Islet of Langerhans (tissue), 1 donor: ENCODE data around the gene SLC10A4.
"Not testable (repeated sequence)": the region's sequence is repeated elsewhere in the genome, so short reads cannot be mapped to it uniquely, and the experiment has no call there.

Experiments
- FAIRE-seq: peaks from one replicate; lab custom pipeline; 2011; peaks lifted over from hg19 to GRCh38; lab: Jason Lieb, UNC

Gene SLC10A4, protein sequence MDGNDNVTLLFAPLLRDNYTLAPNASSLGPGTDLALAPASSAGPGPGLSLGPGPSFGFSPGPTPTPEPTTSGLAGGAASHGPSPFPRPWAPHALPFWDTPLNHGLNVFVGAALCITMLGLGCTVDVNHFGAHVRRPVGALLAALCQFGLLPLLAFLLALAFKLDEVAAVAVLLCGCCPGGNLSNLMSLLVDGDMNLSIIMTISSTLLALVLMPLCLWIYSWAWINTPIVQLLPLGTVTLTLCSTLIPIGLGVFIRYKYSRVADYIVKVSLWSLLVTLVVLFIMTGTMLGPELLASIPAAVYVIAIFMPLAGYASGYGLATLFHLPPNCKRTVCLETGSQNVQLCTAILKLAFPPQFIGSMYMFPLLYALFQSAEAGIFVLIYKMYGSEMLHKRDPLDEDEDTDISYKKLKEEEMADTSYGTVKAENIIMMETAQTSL

GRCh38 chr4:48483006-48483776, at the start of gene SLC10A4:
Gene SLC10A4 (plus strand): TSS chr4:48483343. CDS start chr4:48483562, 219 bp downstream.
- no peak for FAIRE-seq

- FAIRE-seq = no peak
These were observed 46.8 kb upstream of the SLC10A4 start for GRCh38 chr4:48436318-48436717.

DNA sequence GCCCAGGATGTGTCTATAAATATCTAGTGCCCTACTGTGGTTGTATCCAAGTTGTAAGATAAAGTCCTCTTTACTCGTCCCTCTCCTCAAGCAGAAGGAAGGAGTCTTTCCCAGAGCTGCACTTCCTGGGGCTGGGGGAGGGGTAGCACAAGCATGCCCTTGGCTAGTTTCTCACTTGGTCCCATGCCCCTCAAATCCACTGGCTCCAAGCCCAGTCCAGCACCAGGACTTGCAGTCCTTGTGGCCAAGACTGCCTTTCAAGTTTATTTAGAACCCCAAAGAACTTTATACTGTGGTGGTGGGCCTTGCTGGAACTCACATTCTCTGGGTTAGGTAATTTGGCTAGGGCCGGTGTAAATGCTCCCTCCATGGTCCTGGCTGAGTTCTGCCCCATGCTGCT, 43.2 kb upstream of the SLC10A4 start:
- no peak for FAIRE-seq

- FAIRE-seq = not testable (repeated sequence)
These were observed 42.2 kb upstream of the SLC10A4 start for GRCh38 chr4:48440914-48441313.

GRCh38 chr4:48445704-48446103, 37.4 kb upstream of the SLC10A4 start:
- peak; percentile 84 for FAIRE-seq

DNA sequence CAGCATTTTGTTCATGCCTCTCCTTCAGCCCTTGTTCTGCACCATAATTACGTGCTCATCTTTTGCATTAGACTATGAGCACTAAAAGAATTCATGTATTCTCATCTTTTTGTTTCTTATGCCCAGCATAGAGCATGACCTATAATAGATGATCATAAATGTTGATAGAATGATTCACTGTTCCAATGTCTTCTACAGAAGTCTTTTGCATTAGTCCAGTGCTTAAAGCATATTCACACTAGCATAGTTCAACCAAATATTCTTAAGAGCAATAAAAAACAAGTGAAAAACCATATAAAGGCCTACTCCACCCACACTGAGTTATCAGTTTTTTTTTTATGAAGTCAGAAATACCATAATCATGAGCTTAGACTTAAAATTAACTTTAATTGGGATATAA, 36.5 kb upstream of the SLC10A4 start:
- no peak for FAIRE-seq

DNA sequence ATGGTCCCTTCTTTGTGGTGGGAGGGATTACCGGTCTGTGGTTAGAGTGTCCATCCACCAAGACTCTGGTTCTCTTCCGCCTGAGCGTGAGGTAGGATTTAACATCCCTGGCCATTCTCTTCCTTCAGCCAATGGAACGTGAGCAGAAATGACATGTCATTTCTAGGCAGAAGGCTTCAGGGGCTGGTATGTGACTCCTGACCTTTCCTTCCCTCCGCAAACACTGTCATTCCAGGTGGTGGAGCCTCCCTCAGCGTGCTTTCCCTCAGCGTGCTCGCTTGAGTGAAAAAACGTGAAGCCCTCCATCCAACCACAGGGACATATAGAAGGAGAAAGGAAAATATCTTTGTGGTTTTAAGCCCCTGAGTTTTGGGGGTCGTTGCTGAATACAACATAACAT, 34.0 kb upstream of the SLC10A4 start:
- FAIRE-seq = no peak

DNA sequence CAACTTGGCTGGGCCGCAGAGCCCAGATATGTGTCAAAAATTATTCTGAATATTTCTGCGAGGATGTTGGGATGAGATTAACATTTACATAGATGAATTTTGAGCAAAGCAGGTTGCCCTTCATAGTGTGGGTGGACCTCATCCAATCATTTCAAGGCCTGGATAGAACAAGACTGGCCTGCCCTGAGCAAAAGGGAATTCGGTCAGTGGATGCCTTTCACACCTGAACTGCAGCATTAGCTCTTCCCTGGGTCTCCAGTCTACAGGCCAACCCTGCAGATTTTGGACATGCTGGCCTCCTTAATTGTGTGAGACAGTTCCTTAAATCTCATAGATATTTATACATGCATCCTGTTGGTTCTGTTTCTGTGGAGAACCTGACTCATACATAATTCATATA, 32.4 kb upstream of the SLC10A4 start:
- FAIRE-seq = no peak

GRCh38 chr4:48451656-48452055, 31.5 kb upstream of the SLC10A4 start:
- FAIRE-seq = not testable (repeated sequence)

GRCh38 chr4:48454591-48454990, 28.6 kb upstream of the SLC10A4 start:
- no peak for FAIRE-seq

- no peak for FAIRE-seq
These were observed 22.1 kb upstream of the SLC10A4 start for GRCh38 chr4:48461000-48461399.

- FAIRE-seq = no peak
These were observed 20.8 kb upstream of the SLC10A4 start for GRCh38 chr4:48462363-48462762.

DNA sequence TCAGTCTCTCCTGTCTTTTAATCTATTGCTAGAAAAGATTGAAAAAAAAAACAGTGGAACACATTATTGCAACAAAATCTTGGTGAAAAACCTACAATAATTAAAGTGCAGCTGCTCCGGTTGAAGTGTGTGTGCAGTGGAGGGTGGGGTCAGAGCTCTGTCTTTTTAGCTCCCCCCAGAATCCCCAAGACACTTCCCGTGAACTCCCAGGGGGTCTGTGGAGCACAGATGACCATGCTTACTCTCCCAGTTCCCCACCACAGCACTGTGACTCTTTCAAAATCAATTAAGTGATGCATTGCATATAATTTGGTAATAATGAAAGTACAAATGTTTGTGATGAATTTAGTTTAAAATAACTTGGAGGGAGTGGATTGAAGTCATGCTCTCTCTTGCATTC, 15.7 kb upstream of the SLC10A4 start:
- no peak for FAIRE-seq

- no peak for FAIRE-seq
These were observed 15.3 kb upstream of the SLC10A4 start for GRCh38 chr4:48467891-48468290.

- FAIRE-seq = no peak
These were observed 13.0 kb upstream of the SLC10A4 start for GRCh38 chr4:48470137-48470536.

DNA sequence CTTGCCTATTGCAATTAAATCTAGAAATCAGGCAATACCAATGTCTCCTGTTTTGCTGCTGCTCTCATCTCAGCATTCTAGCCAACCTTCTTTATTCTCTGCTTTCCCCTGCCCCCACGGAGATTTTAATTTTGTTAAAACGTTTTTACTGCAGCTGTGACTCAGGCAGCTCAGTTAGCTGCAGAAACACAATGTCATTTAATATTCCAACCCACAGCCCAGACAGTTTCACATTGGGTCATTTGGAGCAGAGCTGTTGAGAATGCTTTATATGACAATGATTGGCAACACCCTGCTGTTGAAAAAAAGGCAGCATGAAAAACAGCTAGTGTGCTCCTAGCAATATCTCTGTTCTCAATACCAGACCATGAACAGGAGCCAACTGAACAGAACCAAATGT, 12.6 kb upstream of the SLC10A4 start:
- FAIRE-seq = no peak

DNA sequence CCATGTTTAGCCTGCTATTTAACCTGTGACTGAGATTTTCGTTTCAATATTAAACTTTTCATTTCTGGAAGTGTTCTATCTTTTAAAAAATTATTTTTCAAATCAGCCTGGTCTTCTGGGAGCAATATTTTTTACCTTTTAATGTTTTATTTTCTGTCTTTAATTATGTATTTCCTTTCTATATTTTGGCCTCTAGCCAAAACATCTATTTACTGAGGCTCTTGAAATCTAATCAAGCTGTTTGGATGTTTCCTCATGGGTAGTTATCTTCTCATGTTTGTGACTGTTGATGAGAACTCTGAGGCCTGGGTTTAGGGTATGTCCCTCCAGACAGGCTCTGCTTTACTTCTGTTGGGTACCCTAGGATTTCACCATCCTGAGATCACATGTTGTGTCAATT, 10.3 kb upstream of the SLC10A4 start:
- FAIRE-seq = no peak

GRCh38 chr4:48475770-48476169, 7.4 kb upstream of the SLC10A4 start:
- FAIRE-seq = no peak

DNA sequence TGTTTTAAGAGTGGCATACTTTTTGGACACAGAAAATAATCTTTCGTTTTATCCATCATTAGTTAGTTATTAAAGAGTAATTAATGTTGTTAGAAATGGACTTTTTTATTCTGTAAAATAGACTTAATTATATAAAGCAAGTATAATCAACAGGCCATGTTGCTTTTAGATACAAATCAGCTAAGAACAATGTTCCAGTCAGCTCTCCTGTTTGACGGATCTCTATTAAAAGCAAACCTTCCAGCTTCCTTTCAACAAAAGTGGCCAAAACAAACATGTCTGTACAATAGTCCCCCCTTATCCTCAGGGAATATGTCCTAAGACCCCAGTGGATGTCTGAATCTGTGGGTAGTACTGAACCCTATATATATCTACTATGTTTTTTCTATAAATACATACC, 4.9 kb upstream of the SLC10A4 start:
- no peak for FAIRE-seq

DNA sequence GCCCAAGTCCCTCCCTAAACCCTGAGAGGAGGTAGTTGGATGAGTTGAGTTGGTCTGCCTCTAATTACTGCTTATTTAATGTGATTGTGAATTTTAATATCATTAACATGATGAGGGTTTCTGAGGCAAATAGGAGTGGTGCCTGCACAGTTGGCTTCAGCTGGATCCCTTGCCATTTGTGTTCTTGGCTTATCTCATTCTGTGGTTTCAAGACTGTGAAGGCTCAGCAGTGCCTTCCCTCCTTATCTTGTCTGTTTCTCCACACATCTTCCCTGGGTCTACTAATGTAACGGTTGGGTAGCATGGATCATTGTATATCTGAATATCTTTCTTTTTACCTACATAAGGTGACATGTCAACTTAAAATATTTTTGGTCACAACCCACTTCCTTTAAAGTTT, 1.6 kb upstream of the SLC10A4 start:
- FAIRE-seq = no peak

- FAIRE-seq = no peak
These were observed 792 bp downstream of the SLC10A4 start for GRCh38 chr4:48483777-48484493.

DNA sequence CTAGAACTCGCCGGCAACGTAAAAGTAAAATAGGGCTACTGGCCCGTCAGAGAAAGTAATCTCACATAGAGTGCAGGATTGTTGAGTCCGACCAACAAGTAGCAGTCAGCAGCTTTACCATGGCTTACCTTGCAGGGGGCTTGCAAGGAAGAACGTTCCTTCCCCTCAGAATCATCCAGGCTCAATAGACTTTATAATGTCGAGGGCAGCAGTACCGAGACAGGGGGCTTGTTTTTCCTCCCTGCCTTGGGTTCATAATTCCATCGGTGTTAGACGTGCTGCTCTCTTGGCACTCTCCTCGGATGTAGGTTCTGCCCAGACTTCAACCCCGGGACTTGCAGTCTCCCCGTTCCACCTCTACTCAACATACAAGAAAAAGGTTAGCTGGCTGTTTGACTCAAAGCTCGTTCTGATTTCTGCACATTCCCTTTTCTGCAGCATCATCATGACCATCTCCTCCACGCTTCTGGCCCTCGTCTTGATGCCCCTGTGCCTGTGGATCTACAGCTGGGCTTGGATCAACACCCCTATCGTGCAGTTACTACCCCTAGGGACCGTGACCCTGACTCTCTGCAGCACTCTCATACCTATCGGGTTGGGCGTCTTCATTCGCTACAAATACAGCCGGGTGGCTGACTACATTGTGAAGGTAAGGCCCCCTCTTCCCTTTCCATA, 1.5 kb downstream of the SLC10A4 start:
- FAIRE-seq = no peak

- FAIRE-seq = no peak
These were observed 6.5 kb downstream of the SLC10A4 start for GRCh38 chr4:48489683-48490011.
